ENCODE data around the gene COA1.

Gene COA1

DNA sequence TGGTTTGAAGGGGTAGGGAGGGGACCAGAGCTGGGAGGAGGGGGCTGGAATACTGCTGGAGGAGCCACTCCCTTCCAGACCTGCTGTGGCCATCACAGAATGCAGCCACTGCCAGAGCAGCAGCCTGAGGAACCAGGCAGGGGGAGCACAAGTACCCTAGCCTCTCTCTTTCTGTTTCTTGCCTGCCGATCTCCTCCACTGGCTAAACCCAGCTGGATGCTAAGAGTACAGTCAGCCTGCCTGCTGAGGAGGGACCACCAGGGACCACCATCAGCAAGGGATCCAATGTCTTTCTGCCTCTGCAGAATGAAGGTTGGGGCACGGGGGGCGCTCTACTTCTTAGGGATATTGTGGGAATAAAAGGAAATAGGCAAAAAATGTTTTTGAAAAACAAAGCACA, 33.9 kb upstream of the COA1 start:
- TF ChIP-seq, protein P1, sequence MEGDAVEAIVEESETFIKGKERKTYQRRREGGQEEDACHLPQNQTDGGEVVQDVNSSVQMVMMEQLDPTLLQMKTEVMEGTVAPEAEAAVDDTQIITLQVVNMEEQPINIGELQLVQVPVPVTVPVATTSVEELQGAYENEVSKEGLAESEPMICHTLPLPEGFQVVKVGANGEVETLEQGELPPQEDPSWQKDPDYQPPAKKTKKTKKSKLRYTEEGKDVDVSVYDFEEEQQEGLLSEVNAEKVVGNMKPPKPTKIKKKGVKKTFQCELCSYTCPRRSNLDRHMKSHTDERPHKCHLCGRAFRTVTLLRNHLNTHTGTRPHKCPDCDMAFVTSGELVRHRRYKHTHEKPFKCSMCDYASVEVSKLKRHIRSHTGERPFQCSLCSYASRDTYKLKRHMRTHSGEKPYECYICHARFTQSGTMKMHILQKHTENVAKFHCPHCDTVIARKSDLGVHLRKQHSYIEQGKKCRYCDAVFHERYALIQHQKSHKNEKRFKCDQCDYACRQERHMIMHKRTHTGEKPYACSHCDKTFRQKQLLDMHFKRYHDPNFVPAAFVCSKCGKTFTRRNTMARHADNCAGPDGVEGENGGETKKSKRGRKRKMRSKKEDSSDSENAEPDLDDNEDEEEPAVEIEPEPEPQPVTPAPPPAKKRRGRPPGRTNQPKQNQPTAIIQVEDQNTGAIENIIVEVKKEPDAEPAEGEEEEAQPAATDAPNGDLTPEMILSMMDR (IDR thresholded peaks at IDR 0.05; ENCODE audit: low read length, missing control alignments): no peak
- H3K4me3 ChIP-seq (replicated peaks; ENCODE audit: low read depth, low read length): no peak overlapping the region
- DNase-seq (ENCODE audit: low read depth): no peak

DNA sequence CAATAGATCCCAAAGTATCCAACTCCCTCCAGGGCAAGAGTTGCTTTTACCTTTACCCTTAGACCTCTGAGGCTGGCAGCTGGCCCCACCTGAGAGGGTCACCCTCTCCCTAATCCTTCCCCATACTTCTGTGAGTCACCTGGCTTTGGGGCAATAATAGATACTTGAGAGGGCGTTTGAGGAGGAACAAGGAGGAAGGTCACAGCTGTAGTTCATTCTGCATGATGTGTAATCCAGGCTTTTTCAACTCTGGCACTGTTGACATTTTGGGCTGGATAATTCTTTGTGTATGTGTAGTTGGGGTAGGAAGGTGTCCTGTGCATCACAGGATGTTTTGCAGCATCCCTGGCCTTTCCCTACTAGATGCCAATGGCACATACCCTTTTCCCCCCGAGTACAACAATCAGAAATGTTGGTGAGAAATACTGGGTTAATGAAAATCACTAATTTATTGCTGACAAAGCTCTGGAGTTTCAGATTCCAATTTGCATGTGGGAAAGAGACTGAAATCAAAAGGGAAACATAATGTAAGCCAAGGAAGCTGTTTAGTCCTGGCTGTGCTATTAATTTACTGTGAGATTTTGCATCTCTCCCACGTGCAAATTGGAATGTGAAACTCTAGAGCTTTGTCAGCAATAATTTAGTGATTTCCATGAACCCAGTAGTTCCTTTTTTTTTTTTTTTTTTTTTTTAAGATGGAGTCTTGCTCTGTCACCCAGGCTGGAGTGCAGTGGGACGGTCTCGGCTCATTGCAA, 32.8 kb upstream of the COA1 start:
- TF ChIP-seq, protein P1 (IDR thresholded peaks at IDR 0.05; ENCODE audit: low read length, missing control alignments): no peak
- DNase-seq (ENCODE audit: low read depth): no peak
- H3K4me3 ChIP-seq (replicated peaks; ENCODE audit: low read depth, low read length): no peak overlapping the region

- TF ChIP-seq, protein P1 (IDR thresholded peaks at IDR 0.05; ENCODE audit: low read length, missing control alignments): no peak
- DNase-seq (ENCODE audit: low read depth): no peak
- no peak overlapping the region for H3K4me3 ChIP-seq (replicated peaks; ENCODE audit: low read depth, low read length)
Measured at GRCh38 chr7:43761382-43761781, 32.1 kb upstream of the COA1 start.

- TF ChIP-seq, protein P1 (IDR thresholded peaks at IDR 0.05; ENCODE audit: low read length, missing control alignments): no peak
- DNase-seq (ENCODE audit: low read depth): no peak
- no peak overlapping the region for H3K4me3 ChIP-seq (replicated peaks; ENCODE audit: low read depth, low read length)
Measured at GRCh38 chr7:43760861-43761260, 31.5 kb upstream of the COA1 start.

GRCh38 chr7:43758822-43759683, 29.7 kb upstream of the COA1 start:
- H3K4me3 ChIP-seq (replicated peaks; ENCODE audit: low read depth, low read length): peak overlapping the region; percentile 68
- peak; percentile 38 for DNase-seq (ENCODE audit: low read depth)
- TF ChIP-seq, protein P1 (IDR thresholded peaks at IDR 0.05; ENCODE audit: low read length, missing control alignments): no peak

DNA sequence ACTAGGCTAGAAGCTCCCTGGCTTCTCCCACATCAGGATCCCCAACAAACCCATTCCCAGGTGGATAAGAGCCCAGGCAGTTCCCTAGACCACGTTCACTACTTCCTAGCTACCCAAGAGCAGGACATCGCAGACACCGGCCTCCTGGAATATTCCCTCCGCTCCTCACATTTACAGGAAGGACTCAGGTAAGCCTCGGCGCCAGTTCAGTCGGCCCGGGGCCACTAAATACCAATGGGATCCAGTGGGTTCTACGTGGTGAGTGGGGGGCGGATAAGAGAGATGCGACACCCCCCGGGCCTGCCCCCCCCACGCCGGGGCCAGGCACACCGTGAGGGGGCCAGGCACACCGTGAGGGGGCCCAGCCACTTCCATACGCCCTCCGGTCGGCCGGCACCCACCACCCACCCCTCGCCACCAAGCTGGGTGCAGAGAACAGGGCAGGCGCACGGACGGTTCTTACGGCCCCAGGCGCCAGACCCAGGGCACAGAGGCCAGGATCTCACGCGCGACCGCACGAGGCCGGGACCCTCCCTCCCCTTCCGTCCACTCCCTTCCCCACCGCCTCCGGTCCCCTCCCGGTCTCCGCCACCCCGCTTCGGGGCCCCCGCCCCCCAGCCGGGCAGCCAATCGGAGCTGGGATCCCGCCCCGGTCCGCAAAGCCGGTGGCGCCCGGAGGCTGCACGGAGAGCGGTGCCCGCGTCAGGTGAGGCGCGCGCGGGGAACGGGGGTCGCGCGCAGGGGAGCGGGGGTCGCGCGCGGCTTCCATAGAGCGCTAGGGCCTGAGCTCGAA, 28.9 kb upstream of the COA1 start, which contains the start of gene BLVRA:
Gene BLVRA (plus strand): TSS at position 652 of the 793 bp plus-strand sequence. CDS start 12,479 bp downstream, outside the sequence.
- peak; percentile 42 for DNase-seq (ENCODE audit: low read depth)
- H3K4me3 ChIP-seq (replicated peaks; ENCODE audit: low read depth, low read length): peak within 1 kb of the TSS; percentile 68
- TF ChIP-seq, protein P1 (IDR thresholded peaks at IDR 0.05; ENCODE audit: low read length, missing control alignments): no peak

Measured in fibroblast of pulmonary artery (primary cell).